ENCODE measurements around the gene ERP27. TPM values are rescaled to one million over a fixed set of nuclear protein-coding genes. Genes with fewer than 3 reads are reported as not detected.
A peak's percentile ranks its signal among the peaks of the same experiment; 100 is the strongest.

Gene ERP27
- total and polyA plus RNA-seq, 2 donors (not counting 1 experiment from before 2014, with no cell fraction given) = 0.10 to 0.17 TPM

- Histone ChIP-seq H3K4me1 (ENCODE audit: control insufficient read depth, extremely low read depth, insufficient read depth, low read length) (peaks cover 5% of the 10 kb centered on the region), H2AFZ (ENCODE audit: low read length) (peak overlapping the region; percentile 22), H3K27ac (ENCODE audit: insufficient read depth, low read length) (no peak overlapping the region), H3K36me3 (ENCODE audit: control insufficient read depth, insufficient read depth, low read length) (no peaks in the 10 kb centered on the region), H3K9me3 (ENCODE audit: control insufficient read depth, insufficient read depth, low read depth, low read length) (no peaks in the 10 kb centered on the region), H3K4me2 (ENCODE audit: extremely low read depth, insufficient read depth, low read length) (peak overlapping the region; percentile 40), H3K79me2 (ENCODE audit: control insufficient read depth, insufficient read depth, low read length) (no peaks in the 10 kb centered on the region), H4K20me1 (ENCODE audit: control insufficient read depth, extremely low read depth, insufficient read depth, low read length) (no peaks in the 10 kb centered on the region), H3K9ac (ENCODE audit: insufficient read depth, low read length) (no peak overlapping the region), H3K4me3 (replicated peaks in 1 of 4; ENCODE audit: control extremely low read depth in 1 of 4, insufficient read depth in 1 of 4, low read depth in 3 of 4, low read length in 4 of 4) (peak overlapping the region in 1 of 4 experiments; percentile 33), H3K27me3 (ENCODE audit: control insufficient read depth, insufficient read depth, low read length) (no peaks in the 10 kb centered on the region)
- DNase-seq (ENCODE audit: low read depth in 2 of 2) = peak in 1 of 2 donors; percentile 60
- TF ChIP-seq CTCF (conservative IDR thresholded peaks at IDR 0.05 in 1 of 2, IDR thresholded peaks at IDR 0.05 in 1 of 2; ENCODE audit: low read depth in 1 of 2, low read length in 2 of 2) (no peak), EZH2 (IDR thresholded peaks at IDR 0.05; ENCODE audit: low read length, missing control alignments) (no peak)
Measured at GRCh38 chr12:14960548-14961465, 22.5 kb upstream of the ERP27 start.

DNA sequence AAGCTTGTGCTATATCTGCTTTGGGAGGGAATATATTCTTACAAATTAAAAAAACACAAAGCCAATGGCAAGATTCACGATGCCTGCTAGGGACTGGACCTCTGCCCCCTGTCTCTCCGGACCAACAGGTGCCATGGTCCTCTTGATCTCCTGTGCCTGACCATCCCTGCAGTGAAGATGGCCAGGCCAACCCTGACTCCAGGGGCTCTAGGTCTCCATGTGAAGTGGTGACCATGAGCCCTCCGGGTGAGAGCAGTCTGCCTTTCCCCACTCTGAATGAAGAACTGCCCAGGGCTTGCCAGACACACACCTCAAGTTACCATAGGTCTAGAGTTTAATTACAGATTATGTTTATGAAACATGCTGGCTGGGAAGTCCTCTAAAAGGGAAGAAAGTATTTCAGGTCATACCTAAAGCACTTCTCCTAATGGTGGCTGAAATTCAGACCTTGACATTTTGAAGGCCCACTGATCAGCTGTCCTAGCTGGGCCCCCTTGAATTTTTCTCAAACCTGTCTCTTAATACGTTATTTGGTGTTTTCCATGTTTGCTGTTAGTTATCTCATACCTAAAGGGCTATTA, 21.7 kb upstream of the ERP27 start:
- Histone ChIP-seq H3K79me2 (ENCODE audit: control insufficient read depth, insufficient read depth, low read length) (no peaks in the 10 kb centered on the region), H3K27me3 (ENCODE audit: control insufficient read depth, insufficient read depth, low read length) (no peaks in the 10 kb centered on the region), H3K9ac (ENCODE audit: insufficient read depth, low read length) (no peak overlapping the region), H3K9me3 (ENCODE audit: control insufficient read depth, insufficient read depth, low read depth, low read length) (no peaks in the 10 kb centered on the region), H4K20me1 (ENCODE audit: control insufficient read depth, extremely low read depth, insufficient read depth, low read length) (no peaks in the 10 kb centered on the region), H3K4me1 (ENCODE audit: control insufficient read depth, extremely low read depth, insufficient read depth, low read length) (peaks cover 5% of the 10 kb centered on the region), H3K4me3 (replicated peaks in 1 of 4; ENCODE audit: control extremely low read depth in 1 of 4, insufficient read depth in 1 of 4, low read depth in 3 of 4, low read length in 4 of 4) (no peak overlapping the region), H2AFZ (ENCODE audit: low read length) (no peak overlapping the region), H3K36me3 (ENCODE audit: control insufficient read depth, insufficient read depth, low read length) (no peaks in the 10 kb centered on the region), H3K27ac (ENCODE audit: insufficient read depth, low read length) (no peak overlapping the region), H3K4me2 (ENCODE audit: extremely low read depth, insufficient read depth, low read length) (no peak overlapping the region)
- TF ChIP-seq CTCF (conservative IDR thresholded peaks at IDR 0.05 in 1 of 2, IDR thresholded peaks at IDR 0.05 in 1 of 2; ENCODE audit: low read depth in 1 of 2, low read length in 2 of 2) = no peak
- no peak for TF ChIP-seq EZH2 (IDR thresholded peaks at IDR 0.05; ENCODE audit: low read length, missing control alignments)
- DNase-seq (ENCODE audit: low read depth in 2 of 2) = no peak

GRCh38 chr12:14959463-14959862, 21.1 kb upstream of the ERP27 start:
- no peaks in the 10 kb centered on the region for H3K36me3 ChIP-seq (ENCODE audit: control insufficient read depth, insufficient read depth, low read length)
- DNase-seq (ENCODE audit: low read depth in 2 of 2) = no peak
- peak overlapping the region; percentile 37 for H2AFZ ChIP-seq (ENCODE audit: low read length)
- H3K27ac ChIP-seq (ENCODE audit: insufficient read depth, low read length) = no peak overlapping the region
- no peak for TF ChIP-seq CTCF (conservative IDR thresholded peaks at IDR 0.05 in 1 of 2, IDR thresholded peaks at IDR 0.05 in 1 of 2; ENCODE audit: low read depth in 1 of 2, low read length in 2 of 2)
- no peak for TF ChIP-seq EZH2 (IDR thresholded peaks at IDR 0.05; ENCODE audit: low read length, missing control alignments)
- H3K4me2 ChIP-seq (ENCODE audit: extremely low read depth, insufficient read depth, low read length) = no peak overlapping the region
- no peaks in the 10 kb centered on the region for H3K79me2 ChIP-seq (ENCODE audit: control insufficient read depth, insufficient read depth, low read length)
- no peak overlapping the region for H3K9ac ChIP-seq (ENCODE audit: insufficient read depth, low read length)
- H3K4me3 ChIP-seq (replicated peaks in 1 of 4; ENCODE audit: control extremely low read depth in 1 of 4, insufficient read depth in 1 of 4, low read depth in 3 of 4, low read length in 4 of 4) = no peak overlapping the region
- H4K20me1 ChIP-seq (ENCODE audit: control insufficient read depth, extremely low read depth, insufficient read depth, low read length) = no peaks in the 10 kb centered on the region
- no peaks in the 10 kb centered on the region for H3K9me3 ChIP-seq (ENCODE audit: control insufficient read depth, insufficient read depth, low read depth, low read length)
- H3K4me1 ChIP-seq (ENCODE audit: control insufficient read depth, extremely low read depth, insufficient read depth, low read length) = peaks cover 5% of the 10 kb centered on the region
- no peaks in the 10 kb centered on the region for H3K27me3 ChIP-seq (ENCODE audit: control insufficient read depth, insufficient read depth, low read length)

Measured in fibroblast of lung (primary cell).